K562 treated with DMSO at 1 percent for 24 hours (cell line): Measurements from ENCODE around the gene PAX8. TPM values are rescaled to one million over a fixed set of nuclear protein-coding genes. Genes with fewer than 3 reads are reported as not detected.

Source experiments
- total RNA-seq: library from RNA; unstranded; fragments of 300-600 nt; gene quantifications from 2 replicates; pipeline ENCODE4 v1.2.3, GENCODE V29; 2022; ENCODE audit warnings: low read depth; ENCODE audit not compliant: insufficient read depth

The PAX8 gene
- total RNA-seq = 2.7 and 5.4 TPM in 2 replicates

DNA sequence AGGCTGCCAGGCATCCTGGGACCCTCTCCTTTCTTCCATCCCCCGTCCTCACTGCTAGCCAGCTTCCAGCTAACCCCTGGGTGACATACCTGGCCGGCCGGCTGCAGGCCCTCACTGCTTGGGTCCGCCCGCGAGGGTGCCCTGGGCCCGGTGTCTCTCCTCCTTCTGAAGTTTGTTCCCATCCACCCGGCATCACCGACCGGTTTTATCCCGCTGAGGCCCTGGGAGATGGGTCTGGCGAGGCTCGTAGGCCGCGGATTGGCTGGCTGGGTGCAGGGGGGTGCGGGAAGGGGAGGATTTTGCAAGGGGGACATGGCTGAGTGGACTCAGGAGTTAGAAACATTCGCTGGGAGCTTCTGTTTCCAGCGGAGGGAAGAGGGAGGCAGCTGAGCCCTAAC lies at the start of gene PAX8:
TSS of gene PAX8 (minus strand) at position 180 of the 398 bp plus-strand sequence. CDS start 527 bp downstream, outside the sequence.

DNA sequence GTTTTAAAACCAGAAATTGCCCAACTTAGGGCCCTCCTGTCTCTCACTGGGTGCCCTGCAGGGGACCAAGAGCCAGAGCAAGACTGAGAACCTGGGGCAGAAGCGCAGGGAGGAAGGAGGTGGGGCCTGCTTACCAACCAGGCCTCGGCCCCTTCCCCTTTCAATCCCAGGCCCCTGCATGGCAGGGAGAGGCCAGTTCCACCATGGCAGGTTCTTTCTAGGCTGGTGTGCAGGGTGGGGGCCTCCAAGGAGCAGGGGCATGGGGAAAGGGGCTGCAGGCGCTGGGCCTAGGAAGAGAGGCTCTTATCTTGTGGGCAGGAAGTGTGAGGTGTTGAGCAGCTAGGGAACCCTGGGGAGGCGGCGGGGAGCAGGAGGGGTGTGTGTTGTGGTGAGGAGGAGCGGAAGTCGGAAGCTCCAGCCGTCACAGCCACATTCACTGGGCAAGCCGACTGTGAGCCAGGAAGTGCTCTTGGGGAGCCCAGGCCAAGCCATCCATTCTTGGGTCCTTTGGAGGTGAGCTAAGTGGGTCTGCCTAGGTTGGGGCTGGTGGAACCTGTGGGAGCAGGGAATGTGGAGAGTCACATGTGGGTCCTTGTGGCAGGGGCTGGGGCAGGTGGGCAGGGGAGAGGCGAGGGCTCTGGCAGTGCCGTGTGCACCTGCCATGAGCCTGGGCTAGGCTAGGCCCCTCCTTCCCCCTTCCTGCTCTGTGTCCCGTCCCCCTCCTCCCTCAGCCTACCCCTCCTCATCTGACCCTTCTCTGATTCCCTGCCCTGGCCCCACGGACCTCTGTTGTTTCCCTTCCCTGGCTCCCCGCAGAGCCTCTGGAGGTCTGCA lies 105.0 kb downstream of the PAX8 start, which contains the start of gene PSD4:
TSS of gene PSD4 (plus strand) at position 430 of the 834 bp plus-strand sequence. CDS start 8,486 bp downstream, outside the sequence.

Other genes with a start within 250 kb of the PAX8 start
- gene IL36B, start 226.1 kb downstream of the PAX8 start, total RNA-seq = not detected in 2 replicates
- gene IL36RN, start 219.7 kb downstream of the PAX8 start, total RNA-seq = not detected in 2 replicates
- not detected in 2 replicates for gene IL1F10, start 211.0 kb downstream of the PAX8 start, total RNA-seq
- 1.1 TPM in 1 of 2 replicates, not detected in the other for gene IL1RN, start 151.3 kb downstream of the PAX8 start, total RNA-seq
- gene PSD4, start 105.0 kb downstream of the PAX8 start, total RNA-seq = 27.2 and 34.7 TPM in 2 replicates
- gene ZNG1B, start 158.8 kb upstream of the PAX8 start, total RNA-seq = 10.8 and 13.5 TPM in 2 replicates
- gene FOXD4L1, start 219.7 kb upstream of the PAX8 start, total RNA-seq = 0.42 and 0.87 TPM in 2 replicates